HUDEP-2 (cell line): ENCODE data around the gene FAM240A.
"Not testable (repeated sequence)": the region's sequence is repeated elsewhere in the genome, so short reads cannot be mapped to it uniquely, and the experiment has no call there.

ENCODE experiments used
- DNase-seq, 76 experiments: peaks; one replicate each; lab custom pipeline; 2025; ENCODE audit not compliant: unreplicated experiment in 76 of 76; lab: John Stamatoyannopoulos, UW

Gene FAM240A

DNA sequence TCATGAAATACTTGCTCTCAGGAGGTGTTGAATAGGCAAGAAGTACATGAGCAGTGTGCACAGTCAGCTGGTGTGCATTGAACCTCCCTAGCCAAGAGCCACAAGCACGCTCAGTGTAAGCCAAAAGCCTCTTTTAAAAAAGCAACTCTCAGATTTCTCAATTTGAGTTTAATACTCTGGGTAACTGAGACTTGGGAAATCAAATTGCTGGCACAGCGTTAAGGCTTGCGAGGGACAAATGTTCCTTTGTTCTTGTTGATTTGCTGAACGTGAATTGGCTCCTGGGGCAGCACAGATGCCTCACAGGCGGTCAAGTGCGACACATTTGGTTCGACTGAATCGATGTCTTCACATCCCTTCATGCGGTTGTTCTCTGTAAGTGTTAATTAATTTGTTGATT lies at the start of gene FAM240A:
Gene FAM240A (plus strand): TSS at position 202 of the 400 bp plus-strand sequence. CDS start 159 bp downstream, at position 361.
- no peak for DNase-seq

DNA sequence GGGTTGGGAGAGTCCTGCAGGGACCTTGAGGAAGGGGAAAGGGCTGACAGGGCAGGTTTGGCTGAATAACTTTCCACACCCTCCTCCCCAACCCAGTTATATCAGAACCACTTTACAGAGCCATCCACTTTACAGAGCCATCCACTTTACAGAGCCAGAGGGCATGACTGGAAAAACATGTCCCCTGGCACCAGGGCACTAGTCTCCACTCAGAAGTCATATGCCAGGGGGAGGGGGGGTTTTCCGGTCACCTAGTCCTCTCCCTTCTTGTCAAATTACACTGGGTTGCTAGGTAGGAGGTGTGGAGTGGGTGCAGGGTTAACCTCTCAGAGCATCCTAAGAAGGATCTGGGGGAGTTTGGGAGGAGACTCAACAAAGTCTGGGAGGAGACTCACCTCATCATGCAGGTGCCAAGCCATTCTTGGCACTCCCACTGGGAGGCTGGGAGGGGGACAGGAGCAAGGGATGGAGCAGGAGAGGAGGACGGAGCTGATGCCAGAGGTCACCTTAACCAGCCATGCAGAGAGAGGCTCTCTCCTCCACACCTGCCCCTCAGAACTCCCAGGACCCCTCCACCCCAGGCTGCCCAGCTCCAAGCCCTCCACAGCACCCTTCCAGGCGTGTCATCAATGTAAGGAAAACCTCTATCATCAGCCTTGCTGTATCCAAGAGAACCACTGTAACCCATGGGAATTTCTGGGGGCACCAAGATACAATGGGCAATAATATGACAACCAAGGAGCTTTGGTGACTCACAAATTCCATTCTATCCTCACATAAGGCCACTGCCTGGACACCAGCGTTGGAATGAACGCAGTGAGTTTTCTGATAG lies 47.9 kb upstream of the FAM240A start:
- no peak for DNase-seq

DNA sequence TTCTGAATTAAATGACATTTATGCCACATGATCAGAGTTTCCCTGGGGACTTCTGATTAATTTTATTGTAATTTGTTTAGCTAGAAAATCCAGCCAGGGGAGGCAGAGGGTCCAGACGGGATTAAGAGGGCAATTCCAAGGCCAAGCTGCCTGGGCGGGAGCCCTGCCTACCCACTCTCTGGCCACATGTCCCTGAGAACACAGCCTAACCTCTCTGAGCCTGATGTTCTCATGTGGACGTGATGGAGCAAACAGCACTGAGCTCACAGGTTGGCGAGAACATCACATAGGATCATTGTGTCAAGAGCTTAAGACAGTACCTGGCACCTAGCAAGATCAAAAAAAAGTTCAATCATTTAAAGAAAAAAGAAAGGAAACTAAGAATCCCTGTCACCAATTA lies 47.2 kb upstream of the FAM240A start:
- no peak for DNase-seq

DNA sequence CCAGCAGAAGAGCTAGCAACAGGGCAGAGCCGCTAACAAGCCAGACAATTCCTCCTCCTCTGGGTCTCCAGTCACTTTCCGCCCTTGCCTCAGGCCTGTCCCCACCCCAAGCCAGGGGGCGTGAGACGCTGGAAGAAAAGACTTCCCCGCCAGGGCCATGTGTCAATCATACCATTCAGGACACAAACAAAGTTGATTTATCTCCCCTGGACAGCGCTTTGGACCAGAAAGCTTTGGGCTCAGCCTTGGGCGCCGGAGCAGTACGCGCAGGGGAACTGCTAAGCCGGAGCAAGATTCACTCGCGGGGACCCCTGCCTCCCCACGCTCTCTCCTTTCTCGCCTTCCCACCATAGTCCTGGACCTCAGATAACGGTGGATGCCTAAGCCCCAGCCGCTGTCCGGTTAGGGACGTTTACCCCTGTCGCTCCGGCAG lies 46.7 kb upstream of the FAM240A start:
- peak in 1 of 76 experiments; percentile 45 for DNase-seq

DNA sequence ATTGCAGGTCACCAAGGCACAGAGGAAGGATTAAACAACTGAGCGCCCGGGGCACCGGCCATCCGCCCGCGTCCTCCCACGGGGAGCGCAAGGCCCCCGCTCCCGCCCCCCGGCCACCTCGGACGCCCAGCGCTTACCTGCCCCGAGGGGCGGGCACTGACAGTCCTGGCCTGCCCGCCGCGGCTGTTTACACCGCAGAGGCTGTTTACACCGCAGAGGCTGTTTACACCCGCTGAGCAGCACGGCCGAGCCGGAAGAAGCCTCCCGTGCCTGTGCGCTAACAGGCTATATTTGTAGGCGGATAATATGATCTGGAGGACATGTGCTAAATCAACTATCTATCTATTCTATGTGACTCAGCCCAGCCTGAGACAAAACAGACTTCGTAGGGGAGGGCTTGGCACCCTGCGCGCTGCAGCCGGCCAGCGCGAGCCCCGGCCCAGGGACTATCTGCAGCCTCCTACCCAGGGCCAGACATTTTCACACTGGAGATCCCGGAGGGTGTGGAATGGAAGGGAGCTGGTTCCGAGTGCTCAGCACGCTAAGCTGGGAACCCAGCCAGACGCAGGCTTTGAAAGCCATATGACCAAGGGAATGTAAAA lies 46.2 kb upstream of the FAM240A start, which contains the start of gene LRRC2:
Gene LRRC2 (minus strand): TSS at position 263 of the 602 bp plus-strand sequence. CDS start 14,711 bp downstream, outside the sequence.
- DNase-seq = peak in 19 of 76 experiments; percentile 4 to 51 (median 18)

DNA sequence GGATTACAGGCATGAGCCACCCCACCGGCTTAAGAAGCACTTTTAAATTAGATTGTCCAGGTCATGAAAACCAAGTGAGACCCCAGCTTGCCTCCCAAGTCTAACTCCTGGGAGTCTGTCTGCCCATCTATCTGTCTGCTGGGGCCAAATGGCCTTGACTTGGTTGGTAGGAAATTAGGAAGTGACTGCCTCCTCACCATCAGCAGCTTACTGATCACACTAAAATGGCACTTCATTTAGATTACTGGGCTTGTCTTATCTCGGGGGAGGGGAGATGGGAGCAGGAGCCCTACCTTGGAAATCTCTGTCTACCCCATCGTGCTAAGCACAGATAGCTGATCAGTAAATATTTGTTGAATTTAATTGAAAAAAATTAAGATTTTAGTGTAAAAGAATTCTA lies 40.6 kb upstream of the FAM240A start:
- DNase-seq = no peak

DNA sequence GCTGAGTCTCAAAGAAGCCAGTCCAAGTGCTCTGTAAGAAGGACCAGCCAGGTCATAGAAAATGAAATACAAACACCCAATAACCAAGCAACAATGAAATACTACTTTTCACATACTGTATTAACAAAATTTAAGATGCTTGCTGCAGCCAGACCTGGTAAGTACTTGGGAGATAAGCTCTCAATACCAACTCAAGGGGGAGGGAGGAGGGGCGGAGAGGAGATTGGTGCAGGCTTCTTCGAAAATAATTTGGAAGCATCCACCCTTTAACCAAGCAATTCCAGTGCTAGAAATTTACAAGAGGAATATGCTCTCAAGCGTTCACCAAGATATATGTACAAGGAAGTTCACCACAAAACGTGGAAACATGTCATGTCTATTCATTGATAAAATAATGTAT lies 38.6 kb upstream of the FAM240A start:
- no peak for DNase-seq

DNA sequence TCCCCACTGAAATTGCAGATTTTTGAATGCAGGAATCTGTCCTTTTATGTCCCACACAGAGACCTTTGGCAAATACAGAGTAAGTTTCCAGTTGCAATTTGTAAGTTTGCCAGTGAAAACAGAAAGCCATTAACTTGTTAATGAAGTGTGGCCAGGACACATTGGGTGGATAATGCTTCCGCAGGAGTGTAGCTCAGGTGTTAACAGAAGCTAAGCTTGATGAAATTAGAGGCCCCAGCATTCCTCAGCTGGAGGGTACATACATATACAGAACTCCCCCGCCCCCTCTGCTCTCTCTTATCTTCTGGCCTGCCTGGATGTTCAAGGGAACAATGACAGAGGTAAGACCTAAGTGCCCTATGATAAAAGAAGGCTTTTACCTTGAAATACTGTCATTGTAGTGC lies 38.1 kb upstream of the FAM240A start:
- no peak for DNase-seq

DNA sequence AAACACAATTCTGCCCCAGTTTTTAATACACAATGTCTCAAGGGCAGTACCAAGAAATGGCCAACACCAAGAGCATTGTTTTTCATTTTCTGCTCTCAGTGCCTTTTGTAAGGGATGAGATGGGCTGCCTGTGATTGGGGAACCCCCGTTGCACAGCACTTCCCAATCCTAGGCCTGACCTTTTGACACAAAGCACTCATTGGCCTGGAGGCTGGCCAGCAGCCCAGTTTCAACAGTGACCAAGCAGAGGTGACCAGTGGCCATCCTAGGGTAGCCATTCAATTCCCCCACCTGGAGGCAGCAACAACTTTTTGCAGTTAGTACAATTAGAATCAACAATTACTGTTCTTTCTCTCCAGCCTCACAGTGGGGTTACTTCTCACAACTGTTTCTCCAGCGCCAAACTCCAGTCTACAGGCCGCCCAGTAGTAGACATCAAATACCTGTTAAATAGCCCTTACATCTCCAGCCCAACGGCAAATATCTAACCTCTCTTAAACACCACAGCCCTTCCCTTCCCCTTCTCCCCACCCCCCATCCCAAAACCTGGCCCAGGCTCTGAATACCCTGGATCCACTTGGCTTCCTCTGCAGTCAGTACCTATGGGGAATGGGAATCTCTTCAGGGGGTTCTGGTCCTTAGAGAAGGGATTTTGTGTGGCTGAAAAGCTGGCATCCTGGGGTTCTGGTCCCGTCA lies 37.3 kb upstream of the FAM240A start:
- no peak for DNase-seq

DNA sequence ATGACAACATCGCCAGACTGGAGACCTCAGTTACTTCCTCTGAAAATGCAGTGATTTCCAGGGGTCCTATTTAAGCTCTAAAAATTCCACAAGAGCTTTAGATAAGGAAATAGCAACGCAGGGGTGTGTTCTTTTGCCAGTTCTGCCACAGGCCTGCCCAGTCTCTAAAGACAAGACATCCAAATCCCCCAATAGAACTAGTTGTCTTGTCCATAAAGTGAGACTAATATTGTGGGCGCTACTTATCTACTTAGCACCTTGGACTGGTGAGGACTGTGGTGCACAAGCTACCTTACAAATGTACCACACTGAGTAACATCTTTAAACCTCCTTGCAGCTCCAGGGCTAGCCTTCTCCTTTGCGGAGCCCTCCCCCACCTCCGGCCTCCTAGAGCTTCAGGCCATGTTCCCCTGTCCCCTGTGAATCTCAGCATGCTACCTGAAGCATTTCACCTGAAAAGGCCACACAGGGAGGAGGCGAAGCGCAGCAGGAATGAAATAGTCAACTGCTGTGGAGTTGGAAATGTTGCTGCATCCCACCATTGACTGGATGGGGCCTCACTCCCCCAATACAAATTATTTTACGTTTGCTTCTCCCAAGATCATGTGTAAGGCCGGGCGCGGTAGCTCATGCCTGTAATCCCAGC lies 36.6 kb upstream of the FAM240A start:
- DNase-seq = no peak

DNA sequence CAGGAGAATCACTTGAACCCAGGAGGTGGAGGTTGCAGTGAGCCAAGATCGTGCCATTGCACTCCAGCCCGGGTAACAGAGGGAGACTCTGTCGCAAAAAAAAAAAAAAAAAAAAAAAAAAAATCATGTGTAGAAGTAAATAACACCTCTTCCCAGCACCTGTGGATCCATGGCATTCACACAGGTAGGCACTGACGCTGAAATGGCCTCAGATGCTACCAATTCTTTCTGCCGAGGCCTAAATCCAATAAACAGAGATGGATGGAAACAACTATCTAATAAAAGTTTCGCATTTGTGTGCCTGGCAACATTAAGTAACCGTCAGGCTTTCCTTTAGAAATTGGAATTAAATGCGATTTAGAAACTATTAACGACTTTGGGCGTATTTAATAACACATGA lies 35.9 kb upstream of the FAM240A start:
- DNase-seq = no peak

DNA sequence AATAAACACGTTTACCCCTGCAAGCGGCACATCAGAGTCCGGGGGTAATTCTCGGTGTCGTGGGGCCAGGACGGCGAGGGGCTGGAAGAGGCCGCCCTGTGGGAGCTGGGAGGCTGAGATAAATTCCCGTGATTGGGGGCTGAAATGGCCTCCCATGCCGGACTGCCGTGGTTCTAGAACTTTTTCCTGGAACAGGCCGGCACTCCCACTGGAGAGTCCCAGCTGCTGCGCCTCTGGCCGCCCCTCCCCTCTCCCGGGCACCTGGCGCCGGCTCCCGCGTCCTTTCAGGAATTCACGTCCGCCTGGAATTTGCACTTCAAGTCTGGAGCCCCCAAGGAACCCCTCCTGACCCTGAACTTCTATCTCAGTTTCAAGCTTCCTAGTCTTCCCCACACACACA lies 35.4 kb upstream of the FAM240A start:
- no peak for DNase-seq

DNA sequence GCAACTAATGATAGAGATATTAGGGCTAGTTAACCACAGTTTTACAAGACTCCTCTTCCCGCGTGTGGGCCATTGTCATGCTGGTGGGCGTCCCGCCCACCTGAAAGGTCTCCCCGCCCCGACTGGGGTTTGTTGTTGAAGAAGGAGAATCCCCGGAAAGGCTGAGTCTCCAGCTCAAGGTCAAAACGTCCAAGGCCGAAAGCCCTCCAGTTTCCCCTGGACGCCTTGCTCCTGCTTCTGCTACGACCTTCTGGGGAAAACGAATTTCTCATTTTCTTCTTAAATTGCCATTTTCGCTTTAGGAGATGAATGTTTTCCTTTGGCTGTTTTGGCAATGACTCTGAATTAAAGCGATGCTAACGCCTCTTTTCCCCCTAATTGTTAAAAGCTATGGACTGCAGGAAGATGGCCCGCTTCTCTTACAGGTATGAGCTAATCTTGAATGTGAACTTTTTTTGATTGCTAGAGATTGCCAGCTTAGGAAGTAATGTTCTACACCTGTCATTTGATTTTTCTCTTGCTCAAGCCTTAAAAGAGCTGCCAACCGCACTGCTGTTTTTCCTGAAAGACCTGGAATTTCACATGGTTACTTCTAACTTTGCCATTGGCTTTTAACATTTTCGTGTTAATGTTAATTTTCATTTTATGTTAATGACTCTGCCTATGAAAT lies 34.6 kb upstream of the FAM240A start:
- not testable (repeated sequence) for DNase-seq

DNA sequence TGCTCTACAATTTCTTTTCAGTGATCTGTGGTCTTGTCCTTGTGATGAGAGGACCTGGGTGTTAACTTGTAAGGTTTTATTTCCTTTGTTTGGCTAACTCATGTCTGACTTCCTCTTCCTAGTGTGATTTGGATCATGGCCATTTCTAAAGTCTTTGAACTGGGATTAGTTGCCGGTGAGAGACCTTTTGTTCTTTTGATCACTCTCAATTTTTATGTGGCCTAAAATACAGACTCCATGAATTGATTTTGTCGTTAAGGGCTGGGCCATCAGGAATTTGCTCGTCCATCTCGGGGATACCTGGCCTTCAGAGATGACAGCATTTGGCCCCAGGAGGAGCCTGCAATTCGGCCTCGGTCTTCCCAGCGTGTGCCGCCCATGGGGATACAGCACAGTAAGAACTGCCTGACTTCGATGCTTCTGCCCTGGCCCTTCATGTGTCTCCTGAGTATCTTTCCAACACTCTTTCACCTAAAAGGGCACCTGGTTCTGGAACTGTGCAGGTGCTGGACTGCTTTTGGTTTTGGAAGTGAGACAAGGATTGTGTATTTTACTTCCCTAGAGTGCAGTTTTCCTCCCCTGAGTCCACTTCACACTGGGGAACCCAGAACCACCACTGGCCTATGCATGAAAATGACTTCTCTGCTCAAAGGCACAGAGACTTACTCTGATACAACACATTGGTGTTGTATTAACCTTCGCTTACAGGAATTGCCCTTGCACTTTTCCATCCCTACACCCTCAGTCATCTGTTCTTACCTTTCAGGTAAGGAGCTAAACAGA lies 33.2 kb upstream of the FAM240A start:
- DNase-seq = peak in 1 of 76 experiments; percentile 11

DNA sequence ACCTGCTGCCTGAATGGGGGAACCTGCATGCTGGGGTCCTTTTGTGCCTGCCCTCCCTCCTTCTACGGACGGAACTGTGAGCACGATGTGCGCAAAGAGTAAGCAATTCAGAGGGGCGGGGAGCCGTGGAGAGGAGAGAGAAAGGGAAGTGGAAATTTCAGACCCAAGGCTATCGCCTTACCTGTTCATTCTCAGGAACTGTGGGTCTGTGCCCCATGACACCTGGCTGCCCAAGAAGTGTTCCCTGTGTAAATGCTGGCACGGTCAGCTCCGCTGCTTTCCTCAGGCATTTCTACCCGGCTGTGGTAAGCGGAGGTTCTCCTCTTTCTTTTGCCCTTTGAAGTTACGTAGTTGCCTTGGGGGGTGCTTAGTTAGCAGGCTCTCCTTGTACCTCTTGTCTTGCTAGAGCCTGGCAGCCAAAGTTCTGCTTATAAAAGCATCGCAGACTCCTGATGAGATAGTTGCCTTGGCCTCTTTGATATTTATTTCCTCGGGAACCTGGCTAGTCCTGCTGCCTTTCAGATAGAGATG lies 32.5 kb upstream of the FAM240A start:
- DNase-seq = no peak

DNA sequence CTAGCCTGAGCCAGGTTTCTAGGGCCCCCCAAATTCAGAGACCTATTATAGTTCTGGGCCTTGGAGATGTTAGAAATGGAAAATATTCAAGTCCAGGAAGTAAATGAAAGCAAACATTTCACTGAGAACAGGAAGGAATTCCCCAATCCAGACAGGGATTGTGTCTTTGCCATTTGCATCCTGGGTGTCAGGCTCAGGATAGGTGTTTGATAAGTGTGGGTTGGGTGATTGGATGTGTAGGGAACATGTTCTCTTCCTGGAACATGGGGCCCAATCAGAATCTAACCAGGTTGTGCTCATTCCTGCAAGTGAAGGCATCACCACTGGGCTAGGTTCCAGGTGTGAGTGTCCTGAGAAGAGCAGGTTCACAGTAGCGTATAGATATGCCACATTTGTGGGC lies 31.6 kb upstream of the FAM240A start:
- no peak for DNase-seq

DNA sequence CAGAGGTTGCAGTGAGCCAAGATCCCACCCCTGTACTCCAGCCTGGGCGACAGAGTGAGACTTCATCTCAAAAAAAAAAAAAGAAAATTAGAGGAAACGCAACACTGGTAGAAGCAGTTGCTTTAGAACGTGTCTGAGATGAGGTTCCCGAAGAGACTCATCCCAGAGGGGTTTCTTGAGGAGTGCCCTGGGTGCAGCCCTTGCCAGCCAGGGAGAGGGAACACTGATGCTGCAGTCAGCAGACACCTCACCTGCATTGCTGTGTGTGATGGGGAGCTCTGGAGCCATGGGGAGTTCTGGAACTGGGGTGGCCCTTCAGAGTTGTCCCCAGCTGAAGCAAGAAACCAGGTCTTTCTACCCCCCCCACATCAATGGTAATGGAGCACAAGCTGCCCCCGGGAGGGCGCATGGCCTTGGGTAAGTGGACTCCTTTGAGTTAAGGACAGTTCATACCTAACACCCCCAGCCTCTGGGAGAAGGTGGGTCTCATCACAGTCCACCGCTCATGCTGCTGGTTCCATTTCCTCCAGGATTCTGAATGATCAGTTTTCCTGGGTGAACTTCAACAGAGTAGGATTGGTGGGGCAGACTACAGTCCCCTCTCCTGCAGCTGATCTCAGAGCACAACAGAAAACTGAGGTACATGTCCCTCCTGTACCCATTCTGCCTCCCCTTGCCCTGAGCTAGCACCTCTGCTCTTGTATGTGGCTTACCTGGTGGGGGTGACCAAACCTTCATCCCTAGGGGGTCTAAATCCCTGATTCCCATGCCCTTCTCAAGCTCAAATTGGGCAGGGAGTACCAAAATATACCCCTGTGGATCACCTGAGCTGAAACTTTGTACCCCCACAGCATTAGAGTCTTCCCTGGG lies 27.5 kb upstream of the FAM240A start:
- no peak for DNase-seq
